B cell (primary cell): ENCODE measurements around the gene CCDC60.

ENCODE experiments used
- EZH2 ChIP-seq: IDR thresholded peaks from 2 replicates; pipeline ENCODE4 v1.6.1; 2012; ENCODE audit warnings: borderline replicate concordance, low read depth, mild to moderate bottlenecking, moderate library complexity, low read length; ENCODE audit not compliant: insufficient read depth, poor library complexity, severe bottlenecking
- TF ChIP-seq, protein P1 (sequence below): fragments of 200-600 bp; IDR thresholded peaks from one replicate; pipeline ENCODE4 v1.8.0; 2022; ENCODE audit warnings: antibody characterized with exemption, mild to moderate bottlenecking

GRCh38 chr12:119369161-119369560 is 34.6 kb downstream of the CCDC60 start:
- TF ChIP-seq, protein P1, sequence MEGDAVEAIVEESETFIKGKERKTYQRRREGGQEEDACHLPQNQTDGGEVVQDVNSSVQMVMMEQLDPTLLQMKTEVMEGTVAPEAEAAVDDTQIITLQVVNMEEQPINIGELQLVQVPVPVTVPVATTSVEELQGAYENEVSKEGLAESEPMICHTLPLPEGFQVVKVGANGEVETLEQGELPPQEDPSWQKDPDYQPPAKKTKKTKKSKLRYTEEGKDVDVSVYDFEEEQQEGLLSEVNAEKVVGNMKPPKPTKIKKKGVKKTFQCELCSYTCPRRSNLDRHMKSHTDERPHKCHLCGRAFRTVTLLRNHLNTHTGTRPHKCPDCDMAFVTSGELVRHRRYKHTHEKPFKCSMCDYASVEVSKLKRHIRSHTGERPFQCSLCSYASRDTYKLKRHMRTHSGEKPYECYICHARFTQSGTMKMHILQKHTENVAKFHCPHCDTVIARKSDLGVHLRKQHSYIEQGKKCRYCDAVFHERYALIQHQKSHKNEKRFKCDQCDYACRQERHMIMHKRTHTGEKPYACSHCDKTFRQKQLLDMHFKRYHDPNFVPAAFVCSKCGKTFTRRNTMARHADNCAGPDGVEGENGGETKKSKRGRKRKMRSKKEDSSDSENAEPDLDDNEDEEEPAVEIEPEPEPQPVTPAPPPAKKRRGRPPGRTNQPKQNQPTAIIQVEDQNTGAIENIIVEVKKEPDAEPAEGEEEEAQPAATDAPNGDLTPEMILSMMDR = no peak
- TF ChIP-seq EZH2 = no peak
